Medulla oblongata (tissue), 1 donor: ENCODE results near the gene TSHZ2.
"Not testable (repeated sequence)": the region's sequence is repeated elsewhere in the genome, so short reads cannot be mapped to it uniquely, and the experiment has no call there.

ENCODE experiments used
- DNase-seq: peaks from one replicate; pipeline ENCODE4 v3.0.0-alpha.2; 2015; ENCODE audit errors: extremely low spot score

Gene TSHZ2

DNA sequence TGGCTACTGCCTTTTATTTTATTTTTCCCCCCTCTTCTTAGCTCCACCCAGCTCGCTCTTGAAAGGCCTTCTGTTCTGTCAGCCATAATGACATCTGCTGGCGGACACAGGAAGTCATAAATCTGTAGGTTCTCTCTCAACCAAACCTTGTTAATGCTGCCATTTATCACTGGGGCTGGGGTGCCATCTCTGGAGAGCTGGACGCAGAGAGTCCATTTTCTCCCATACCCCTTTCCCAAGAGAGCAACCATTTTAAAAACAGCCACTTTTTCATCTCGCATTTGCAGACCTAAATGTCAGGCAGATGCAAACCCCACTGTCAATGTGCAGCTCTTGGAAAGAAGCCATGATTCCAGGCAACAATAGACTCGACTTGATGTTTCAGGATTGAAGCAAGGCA, 13.0 kb upstream of the TSHZ2 start:
- peak; percentile 61 for DNase-seq

DNA sequence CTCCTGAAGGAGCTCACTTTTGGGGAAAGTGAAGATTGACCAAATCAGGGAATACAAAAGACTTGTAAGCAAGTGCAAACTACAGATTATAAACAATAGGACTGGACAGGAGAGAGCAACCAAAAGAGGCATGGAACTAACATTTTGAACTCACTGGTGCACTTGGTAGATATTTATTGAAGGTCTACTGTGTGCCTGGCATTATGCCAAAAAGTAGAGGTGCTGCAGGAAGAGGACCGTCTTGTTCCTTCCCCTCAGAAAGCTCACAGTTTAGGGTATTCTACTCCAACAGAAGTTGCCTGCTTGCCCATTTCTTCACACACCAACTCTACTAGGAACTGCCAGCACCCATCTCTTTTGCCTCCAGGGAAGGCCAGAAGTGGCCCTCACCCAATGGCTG, 10.0 kb upstream of the TSHZ2 start:
- DNase-seq, result no peak

DNA sequence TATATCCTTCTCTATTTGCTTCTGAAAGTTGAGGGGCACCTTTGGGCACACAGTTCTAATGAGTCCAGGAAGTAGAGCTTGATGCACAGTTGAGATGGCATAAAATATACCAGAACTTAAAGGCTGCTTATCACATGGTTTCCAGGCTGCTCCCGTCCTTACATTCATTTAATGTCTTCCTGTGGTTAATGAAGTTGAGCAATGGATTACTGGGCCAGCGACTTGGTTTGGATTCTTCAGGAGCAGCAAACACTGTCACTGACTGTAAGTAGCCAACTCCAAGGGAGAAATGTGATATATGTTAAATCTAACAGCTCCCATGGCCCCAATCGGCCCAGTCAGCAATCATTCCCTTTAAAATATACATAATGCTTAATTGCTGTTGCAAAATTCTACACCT, 9.0 kb upstream of the TSHZ2 start:
- DNase-seq, result no peak

DNA sequence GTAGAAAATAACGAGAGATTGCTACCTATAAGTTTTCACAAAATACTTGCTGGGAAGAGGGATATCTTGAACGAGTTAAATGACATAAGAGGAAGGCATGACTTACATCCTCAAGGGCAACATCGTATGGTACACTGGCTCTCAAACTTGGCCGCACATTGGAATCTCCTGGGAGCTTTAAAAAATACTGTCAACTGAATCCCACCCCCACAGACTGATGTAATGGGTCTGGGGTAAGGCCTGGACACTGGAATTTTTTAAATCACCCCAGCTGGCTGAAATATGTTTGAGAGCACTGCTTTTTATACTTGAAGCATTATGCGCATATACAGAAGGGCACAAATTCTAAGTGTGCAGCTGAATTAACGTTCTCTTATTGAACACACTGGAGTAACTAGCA, 8.0 kb upstream of the TSHZ2 start:
- no peak for DNase-seq

DNA sequence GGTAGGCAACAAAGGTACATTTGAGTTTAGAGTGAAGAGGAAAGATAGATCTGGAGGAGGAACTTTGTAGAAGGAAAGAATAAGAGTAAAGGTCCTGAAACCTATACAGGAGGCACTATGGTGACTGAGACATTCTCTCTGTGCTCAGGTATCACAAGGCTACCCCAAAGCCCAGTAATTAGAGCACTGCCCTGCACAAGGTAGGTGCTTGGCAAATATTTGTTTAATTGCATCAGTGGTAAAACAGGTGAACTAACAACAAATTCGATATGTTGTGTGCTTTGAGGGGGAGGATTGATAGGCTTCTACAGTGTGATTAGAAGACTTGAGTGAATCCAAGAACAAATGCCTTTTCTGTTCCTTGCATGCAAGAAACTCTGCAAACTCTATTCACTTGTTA, 6.8 kb upstream of the TSHZ2 start:
- DNase-seq, result no peak

DNA sequence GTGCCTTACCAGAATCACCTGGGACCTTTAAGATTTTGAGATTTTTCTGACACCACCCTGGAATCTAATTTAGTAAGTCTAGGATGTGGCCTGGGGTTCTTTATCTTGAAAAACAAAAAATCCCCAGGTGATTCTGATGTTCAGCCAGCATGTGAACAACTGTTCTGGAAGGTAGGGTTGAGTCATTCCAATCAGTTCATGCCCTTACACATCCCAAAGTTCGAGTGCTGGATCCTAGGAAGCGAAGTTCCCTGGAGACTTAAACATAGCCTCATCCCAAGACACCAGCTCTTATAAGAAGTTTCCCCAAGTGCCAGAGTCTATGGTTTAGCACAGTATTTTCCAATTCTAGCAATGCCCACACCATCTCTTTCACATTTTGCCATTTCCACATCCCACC, 6.3 kb upstream of the TSHZ2 start:
- no peak for DNase-seq

DNA sequence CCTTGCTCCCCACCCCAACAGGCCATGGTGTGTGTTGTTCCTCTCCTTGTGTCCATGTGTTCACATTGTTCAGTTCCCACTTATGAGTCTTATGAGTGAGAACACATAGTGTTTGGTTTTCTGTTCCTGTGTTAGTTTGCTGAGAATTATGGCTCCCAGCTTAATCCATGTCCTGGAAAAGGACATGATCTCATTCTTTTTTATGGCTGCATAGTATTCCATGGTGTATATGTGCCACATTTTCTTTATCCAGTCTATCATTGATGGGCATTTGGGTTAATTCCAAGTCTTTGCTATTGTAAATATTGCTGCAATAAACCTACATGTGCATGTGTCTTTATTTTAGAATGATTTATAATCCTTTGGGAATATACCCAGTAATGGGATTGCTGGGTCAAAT, 5.6 kb upstream of the TSHZ2 start:
- DNase-seq, result not testable (repeated sequence)

DNA sequence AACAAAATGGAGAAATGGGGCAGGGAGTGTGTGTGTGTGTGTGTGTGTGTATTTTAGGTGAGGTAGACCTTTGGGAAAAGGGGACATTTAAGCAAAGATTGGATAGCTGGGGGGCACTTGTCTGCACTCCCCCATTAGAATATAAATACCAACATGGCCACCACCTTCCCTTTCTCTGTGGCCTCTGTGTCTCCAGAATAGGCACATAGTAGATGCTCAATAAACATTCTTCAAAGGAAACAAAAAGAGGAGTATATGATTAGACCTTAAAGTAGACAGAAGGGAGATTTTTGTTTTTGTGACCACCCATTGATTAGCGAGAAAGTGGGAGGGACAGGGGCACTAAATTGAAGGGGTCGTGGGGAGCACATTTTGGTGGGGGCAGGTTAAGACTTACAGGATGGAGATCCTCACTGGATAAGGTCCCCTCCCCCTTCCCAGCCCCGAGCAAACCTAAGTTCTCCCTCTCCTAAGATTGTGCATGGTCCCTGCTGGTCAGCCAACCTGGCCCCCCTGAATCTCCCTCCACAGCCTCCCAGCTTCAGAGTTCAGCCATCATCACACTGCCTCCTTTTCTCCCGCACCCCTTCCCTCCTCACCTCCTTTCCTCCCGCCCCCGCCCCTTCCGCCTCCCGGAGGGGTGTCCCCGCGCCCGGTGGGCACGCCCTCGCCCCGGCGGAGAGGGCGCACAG, 514 bp upstream of the TSHZ2 start:
- no peak for DNase-seq

DNA sequence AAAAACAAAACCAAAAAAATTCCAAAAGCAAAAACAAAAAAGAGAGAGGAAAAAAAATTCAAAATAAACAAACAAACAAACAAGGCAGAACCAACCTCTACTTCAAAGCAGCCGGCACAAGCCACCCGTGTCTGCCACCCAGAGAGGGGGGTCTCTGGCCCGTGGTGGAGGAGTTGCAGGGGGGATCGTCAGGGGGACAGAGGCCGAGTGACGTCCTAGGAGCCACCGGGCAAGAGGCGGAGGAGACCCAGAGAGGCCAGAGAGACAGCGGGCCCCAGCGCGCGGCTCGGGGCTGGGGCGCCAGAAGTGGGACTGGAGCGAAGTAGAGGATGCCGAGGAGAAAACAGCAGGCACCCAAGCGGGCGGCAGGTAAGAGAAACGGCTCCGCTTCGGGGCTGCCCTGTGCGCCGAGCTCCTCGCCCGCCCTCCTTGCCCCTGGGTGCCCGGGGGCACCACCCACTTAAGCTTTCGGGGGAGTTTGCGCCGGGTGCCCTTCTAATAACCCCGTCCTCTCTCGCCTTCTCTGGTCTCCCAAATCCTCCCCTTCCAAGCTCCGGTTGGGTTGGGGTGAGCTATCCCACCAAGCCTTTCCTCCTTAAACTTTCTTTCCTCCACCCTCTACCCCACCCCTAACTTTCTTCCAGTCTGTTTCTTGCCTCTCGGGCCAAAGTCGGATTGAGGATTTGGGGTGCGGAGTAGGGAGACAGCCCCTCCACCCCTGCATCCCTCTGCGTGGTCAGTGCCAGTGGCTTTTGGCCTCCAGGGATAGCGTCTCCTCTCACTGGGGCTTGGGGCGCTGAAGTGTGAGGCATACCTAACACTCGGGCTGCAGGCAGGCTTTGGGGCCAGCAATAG, 1.0 kb downstream of the TSHZ2 start:
- DNase-seq, result no peak

DNA sequence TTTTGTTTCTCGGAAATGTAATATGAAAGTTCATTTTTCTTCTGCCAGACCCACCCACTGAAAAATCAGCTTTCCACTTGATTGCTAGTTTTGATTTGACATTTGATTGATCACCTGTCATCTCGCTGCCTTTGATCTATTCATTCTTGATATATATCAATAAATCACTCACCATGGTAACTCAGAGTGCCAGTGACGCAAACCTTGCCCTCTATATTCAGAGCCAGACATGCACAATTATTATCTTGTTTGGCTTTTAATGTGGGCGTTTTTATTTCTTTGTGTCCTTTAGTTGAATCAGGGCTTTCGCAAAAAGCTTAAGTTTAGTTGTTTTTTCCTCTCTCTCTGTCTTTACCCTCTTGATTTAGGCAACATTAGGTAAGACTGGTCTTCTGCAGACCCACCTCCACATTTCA, 2.0 kb downstream of the TSHZ2 start:
- no peak for DNase-seq

DNA sequence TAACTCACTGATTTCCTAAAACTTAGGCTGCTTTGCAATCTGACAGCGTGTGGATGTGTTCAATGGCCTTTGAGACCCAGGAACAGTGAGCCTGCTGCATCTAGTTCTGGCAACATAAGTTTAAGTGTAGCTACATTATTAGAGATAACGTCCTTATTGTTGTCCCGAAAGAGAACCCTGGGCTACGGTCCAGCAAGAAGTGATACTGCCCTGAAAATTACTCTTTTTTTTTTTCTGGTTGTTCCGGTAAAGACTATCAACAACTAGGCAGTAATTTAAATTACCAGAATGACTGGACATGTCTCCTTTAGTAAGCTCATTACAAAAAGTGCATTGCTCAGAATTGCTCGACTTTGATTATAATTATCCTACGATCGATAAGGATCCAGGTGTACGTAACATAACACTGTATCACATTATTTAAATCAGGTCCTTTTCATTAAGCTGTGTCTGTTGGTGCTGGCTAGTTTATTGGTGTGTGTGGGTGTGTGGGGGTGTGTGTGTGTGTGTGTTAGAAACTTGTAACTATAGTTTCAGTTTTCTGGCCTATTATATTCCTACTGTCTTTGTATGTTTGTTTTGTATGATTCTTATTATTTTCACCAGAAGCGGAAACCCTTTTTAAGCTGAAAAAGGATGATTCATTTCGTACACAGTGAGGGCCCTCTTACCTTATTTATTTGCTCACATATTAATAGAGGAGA, 3.0 kb downstream of the TSHZ2 start:
- DNase-seq, result no peak

DNA sequence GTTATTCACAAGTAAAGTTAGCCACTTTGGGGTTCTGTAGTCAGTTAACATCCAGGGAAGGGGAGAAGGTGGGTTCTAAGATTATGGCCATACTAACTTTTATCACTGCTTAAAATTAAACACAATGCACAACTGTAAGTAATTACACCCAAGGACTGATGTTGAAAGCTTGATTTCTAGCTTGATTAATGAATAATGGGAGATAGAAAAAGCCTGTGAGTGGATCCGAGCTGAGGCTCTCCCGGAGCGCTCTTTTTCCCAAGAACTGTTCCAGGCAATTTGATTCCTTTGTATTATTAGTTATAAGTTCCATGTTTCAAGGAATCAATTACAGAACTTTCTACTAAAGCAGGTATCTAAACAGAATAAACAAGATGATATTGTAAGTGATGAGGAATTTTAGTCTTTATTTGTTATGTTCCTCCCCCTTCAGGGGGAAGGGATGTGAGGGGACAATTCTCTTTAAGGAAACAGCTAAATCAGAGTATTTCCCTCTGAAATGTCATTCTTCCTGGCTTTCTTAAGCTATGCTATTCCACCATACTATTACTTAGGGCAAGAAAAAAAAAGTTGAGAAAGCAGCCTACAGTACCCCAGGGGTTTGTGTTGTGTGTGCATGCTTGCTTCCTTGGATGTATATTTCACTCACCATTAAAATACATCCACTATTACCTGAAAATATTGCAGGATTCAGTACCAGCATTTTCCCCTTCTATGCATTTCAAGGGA, 3.8 kb downstream of the TSHZ2 start:
- no peak for DNase-seq

DNA sequence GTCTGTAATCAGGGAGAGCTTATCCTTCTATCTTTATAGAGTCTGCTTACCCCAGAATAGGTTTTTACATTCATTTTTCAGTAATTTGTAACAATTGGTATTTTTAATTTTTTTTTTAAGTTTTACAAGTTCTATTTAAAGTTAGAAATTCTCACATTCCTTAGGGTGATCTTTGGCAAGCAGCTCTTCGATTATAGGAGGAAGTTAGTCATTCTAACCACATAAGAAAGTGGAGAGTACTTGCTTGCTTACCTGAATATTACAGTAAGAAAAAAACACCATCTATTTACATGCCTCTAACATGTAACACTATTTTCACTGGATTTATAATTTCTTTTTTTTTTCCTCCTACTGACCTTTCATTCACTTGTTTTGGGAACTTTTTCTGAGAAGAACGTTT, 6.7 kb downstream of the TSHZ2 start:
- no peak for DNase-seq

DNA sequence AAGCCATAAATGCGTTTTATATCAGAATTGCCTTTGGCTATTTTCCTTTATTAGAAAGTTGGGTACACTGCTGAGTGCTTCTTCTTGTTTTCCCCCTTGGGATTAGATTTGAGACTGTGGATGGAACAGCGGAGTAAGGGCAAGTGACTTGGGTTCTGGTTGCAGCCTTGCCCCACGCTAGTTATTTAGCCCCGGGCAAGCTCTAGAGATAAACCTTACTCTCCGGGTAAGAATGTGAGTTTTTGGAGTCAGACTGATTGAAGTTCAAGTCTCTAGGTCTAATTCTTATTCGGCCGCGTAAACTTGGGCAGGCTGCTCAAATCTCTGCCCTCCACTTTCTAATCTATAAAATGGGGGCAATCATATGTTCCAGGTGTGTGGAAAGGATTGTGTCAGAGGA, 8.9 kb downstream of the TSHZ2 start:
- no peak for DNase-seq

DNA sequence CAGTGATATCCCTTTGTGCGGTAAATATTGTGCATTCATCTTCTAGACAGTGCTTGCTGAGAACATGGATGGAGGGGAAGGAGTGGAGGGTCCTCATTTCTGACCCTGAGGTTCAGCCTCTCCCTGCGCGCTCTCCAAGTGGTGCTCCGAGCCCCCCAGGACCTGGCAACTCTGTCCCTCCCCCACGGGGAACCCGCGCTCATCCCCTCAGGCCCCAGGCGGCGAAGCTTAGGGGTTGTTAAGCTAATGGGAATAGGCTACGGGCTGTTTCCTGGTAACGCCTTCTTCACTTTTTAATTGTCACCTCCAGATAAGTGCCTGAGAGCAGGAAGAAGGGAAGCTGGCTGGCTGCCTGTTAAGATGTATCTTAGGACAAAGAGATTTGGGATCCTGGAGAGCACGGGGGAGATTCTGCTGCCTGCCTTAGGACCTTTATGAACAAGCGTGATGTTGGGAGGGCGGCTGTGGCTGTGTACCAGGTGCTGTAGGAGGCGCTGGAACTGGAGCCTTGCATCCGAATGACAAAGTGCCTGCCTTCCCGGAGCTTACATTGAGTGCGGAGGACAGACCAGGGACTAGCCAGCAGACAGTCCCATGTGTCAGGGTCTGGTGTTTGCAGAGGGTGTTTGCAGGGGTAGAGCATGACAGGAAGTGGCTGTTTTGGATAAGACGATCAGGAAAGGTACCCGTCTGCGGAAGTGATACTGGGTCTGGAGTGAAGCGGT, 11.7 kb downstream of the TSHZ2 start:
- DNase-seq, result no peak

DNA sequence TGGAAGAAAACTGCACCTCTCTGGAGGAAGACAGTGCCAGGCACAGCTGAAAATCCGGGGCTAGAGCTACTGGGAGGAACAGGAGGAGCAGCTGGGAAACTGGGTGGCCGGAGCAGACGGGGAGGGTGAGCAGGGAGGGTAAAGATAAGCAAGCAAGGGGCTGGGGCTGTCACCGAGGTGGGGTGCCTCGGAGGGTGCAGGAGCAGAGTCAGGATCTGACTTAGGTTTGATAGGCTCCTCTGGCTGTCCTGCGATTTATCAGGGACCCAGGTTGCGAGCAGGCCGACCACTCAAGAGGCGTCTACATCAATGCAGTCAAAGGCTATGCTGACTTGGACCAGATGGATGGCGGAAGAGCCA, 12.3 kb downstream of the TSHZ2 start:
- no peak for DNase-seq

DNA sequence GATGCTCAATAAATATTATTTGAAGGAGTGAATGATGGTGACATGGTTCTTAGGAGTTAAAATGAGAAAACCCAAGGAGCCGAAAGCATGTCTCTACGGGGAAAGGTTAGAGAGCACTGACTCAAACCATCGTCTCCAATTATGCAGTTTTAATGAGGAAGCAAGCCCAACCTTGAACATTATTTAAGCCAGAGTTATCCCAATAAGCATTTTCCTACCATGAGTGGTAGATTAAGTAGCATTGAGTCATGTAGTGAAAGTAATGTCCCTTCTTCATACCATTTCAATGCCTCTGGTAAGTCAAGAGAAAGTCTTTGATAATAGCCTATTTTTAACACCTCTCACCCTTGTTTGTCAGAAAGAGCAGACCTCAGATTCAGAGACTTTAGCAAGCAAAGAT, 13.5 kb downstream of the TSHZ2 start:
- DNase-seq, result no peak

DNA sequence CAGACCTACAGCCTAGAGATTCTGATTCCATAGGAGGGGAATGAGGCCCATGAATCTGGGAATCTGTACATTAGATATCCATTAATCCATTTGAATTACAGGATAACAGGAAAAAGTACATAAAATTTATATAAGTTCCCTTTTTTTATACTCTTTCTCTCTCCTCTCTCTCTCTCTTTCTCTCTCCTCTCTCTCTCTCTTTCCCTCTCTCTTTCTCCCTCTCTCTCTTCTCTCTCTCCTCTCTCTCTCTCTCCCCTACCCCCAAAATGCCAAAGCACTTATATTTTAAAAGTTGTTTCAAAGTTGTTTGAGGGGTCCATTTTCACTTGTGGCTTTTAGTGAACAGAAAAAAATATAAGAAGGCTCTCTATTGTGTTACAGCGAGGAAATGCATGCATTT, 15.1 kb downstream of the TSHZ2 start:
- DNase-seq, result no peak

DNA sequence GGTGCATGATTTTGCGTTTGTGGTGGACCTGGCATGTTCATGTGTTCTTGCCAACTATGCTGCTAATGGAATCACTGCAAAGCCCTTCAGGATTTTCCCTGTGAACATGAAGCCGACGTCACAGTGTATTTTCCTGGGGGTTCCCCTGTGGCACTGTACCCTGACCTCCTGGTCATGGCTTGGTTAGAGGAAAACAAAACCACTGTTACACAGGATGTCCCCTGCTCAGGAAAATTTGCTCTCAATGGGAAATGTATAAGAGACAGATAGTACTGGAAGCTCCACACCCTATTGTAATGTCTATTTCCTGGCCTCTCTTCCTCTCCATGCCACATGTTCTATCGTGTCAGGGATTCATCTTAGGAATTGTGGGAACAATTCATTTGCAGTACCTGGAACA, 19.7 kb downstream of the TSHZ2 start:
- DNase-seq, result no peak

DNA sequence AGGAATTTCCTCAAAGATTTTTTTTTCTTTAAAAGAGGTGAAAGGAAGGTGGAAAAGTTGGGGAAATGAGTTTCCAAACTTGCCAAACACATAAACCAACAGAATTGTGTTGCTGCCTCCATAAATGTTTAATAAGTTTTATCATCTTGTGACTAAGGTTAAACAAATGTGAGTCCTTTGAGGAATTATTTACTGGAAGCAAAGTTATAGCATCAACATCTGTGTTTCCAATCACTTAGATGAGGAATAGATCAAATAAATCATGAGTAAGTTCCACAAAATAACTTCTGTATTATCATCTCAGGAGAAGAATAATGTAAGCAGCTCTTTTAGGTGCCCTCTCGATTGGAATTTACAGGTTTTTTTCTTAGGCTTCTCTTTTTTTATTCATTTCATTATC, 20.5 kb downstream of the TSHZ2 start:
- no peak for DNase-seq

DNA sequence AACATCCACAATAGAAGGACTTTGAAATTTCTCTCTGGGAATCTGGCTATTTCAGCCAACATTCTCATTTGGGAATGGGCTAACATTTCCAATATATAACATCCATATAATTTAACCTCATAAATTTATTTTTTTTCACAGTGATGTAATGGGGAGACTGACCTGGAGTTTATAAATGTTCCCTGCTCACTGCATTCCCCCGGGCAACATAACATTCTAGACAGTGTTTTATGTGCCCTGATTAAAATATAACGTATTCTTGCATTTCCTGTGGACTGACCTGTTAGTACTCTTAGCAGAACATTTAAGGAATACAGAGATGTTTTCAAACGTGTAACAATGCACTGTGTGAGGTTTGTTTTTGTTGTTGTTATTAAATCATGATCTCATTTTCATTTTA, 20.9 kb downstream of the TSHZ2 start:
- DNase-seq, result no peak
